ENCODE measurements around the gene PDGFRB.

DNA sequence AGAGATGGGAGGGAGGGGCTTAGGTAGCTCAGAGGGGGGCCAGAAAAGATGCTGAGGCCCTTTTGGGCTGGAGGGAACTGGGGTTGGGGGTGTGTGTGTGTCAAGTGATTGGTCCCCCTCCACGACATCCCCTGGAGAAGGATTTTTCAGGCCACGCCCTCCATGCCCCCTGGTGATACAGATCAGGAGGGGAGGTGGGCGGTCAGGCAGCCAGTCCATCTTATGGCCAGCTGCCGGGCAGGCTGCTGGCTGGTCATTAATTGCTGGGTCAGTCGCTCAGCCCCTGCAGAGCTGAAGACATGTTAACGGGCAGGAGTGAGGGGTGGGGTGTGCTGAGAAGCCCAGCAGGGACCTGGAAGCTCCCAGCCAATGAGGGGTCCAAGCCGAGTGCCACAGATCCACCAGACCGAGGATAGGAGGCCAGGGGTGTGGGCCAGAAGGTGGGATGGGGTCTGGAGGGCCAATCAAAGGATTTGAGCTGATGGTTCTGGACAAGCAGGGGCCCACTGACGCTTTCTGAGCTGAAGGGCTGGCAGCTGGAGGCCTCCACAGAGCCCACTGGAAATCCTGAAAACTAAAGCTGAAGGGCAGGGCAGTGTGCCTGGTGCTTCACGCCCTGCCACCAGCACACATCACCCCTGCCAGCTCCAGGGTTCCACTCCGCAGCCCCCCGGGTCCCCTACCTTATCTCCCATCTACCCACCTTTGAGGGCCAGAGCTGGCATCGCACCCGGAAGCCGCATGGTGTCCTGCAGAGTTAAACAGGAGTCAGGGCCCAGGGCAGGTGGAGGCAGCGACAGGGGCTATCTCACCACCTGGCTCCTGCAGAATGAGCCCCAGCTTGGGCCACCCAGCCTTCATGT is 19.1 kb downstream of the PDGFRB start:
- TF ChIP-seq, protein P1, sequence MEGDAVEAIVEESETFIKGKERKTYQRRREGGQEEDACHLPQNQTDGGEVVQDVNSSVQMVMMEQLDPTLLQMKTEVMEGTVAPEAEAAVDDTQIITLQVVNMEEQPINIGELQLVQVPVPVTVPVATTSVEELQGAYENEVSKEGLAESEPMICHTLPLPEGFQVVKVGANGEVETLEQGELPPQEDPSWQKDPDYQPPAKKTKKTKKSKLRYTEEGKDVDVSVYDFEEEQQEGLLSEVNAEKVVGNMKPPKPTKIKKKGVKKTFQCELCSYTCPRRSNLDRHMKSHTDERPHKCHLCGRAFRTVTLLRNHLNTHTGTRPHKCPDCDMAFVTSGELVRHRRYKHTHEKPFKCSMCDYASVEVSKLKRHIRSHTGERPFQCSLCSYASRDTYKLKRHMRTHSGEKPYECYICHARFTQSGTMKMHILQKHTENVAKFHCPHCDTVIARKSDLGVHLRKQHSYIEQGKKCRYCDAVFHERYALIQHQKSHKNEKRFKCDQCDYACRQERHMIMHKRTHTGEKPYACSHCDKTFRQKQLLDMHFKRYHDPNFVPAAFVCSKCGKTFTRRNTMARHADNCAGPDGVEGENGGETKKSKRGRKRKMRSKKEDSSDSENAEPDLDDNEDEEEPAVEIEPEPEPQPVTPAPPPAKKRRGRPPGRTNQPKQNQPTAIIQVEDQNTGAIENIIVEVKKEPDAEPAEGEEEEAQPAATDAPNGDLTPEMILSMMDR (IDR thresholded peaks at IDR 0.05), result no peak
- no peak for TF ChIP-seq EP300 (IDR thresholded peaks at IDR 0.05)

All from ovary (tissue), 3 donors.